Measurements from ENCODE around the gene GAS7. TPM values are rescaled to one million over a fixed set of nuclear protein-coding genes. Genes with fewer than 3 reads are reported as not detected.

Gene GAS7
- total RNA-seq, 1 experiment from 2014 or later, result 4.1 TPM

- Histone ChIP-seq H3K27me3 (ENCODE audit: insufficient read depth, low read length) (peaks cover 9% of the 10 kb centered on the region; the same call in 1 of the 2 replicates), H2AFZ (ENCODE audit: low read depth, low read length, poor library complexity, severe bottlenecking) (no peak overlapping the region), H3K79me2 (ENCODE audit: insufficient read depth, low read length) (no peaks in the 10 kb centered on the region), H3K4me2 (ENCODE audit: low read length) (no peak overlapping the region), H3K9me2 (ENCODE audit: insufficient read depth) (no peaks in the 10 kb centered on the region), H3K9me3 (ENCODE audit: control insufficient read depth in 1 of 2, insufficient read depth in 1 of 2, low read depth in 1 of 2, low read length in 2 of 2) (no peaks in the 10 kb centered on the region), H4K20me1 (ENCODE audit: insufficient read depth) (no peaks in the 10 kb centered on the region), H3K4me3 (replicated peaks in 1 of 2; ENCODE audit: low read depth in 1 of 2, low read length in 2 of 2) (no peak overlapping the region), H3K27ac (ENCODE audit: low read depth, low read length) (no peak overlapping the region), H3K4me1 (ENCODE audit: control insufficient read depth in 1 of 2, insufficient read depth in 2 of 2, low read length in 2 of 2) (peaks cover 0 to 8% of the 10 kb centered on the region in 2 experiments; a peak in 2 of 4 replicates), H3K9ac (ENCODE audit: low read length) (no peak overlapping the region), H3K36me3 (ENCODE audit: control insufficient read depth in 1 of 2, insufficient read depth in 2 of 2, low read length in 2 of 2) (no peaks in the 10 kb centered on the region)
- RAD21 ChIA-PET (ENCODE audit: low non-redundant PET in 1 of 2, low total read pairs in 2 of 2, uncharacterized antibody in 2 of 2, unreplicated experiment in 2 of 2), result no interaction called here
- no peak for DNase-seq (ENCODE audit: low read depth, low spot score)
- CTCF ChIA-PET, result no interaction called here
- ATAC-seq, result no peak
- no TSS peak for BruUV-seq (replicated peaks)
- POLR2A ChIA-PET, result no interaction called here
- TF ChIP-seq RAD21 (IDR thresholded peaks at IDR 0.05; ENCODE audit: low read depth) (no peak), CEBPB (IDR thresholded peaks at IDR 0.05; ENCODE audit: low read depth) (no peak), SP1 (IDR thresholded peaks at IDR 0.05; ENCODE audit: low read depth) (no peak), POLR2A (IDR thresholded peaks at IDR 0.05; ENCODE audit: borderline replicate concordance, extremely low read depth, insufficient read depth, insufficient read length) (no peak), FOSL1 (IDR thresholded peaks at IDR 0.05; ENCODE audit: low read depth) (no peak)
- intact Hi-C loops (cut with micrococcal nuclease), result no loop called here
These were observed 29.1 kb downstream of the GAS7 start for GRCh38 chr17:10169290-10169689.

- CTCF ChIA-PET, result no interaction called here
- no peaks in the 10 kb centered on the region for H4K20me1 ChIP-seq (ENCODE audit: insufficient read depth)
- no peaks in the 10 kb centered on the region for H3K4me1 ChIP-seq (ENCODE audit: control insufficient read depth in 1 of 2, insufficient read depth in 2 of 2, low read length in 2 of 2)
- no peaks in the 10 kb centered on the region for H3K9me3 ChIP-seq (ENCODE audit: control insufficient read depth in 1 of 2, insufficient read depth in 1 of 2, low read depth in 1 of 2, low read length in 2 of 2)
- peaks cover 9% of the 10 kb centered on the region; the same call in 1 of the 2 replicates for H3K27me3 ChIP-seq (ENCODE audit: insufficient read depth, low read length)
- no peaks in the 10 kb centered on the region for H3K36me3 ChIP-seq (ENCODE audit: control insufficient read depth in 1 of 2, insufficient read depth in 2 of 2, low read length in 2 of 2)
- intact Hi-C loops (cut with micrococcal nuclease), result no loop called here
- H3K4me3 ChIP-seq (replicated peaks in 1 of 2; ENCODE audit: low read depth in 1 of 2, low read length in 2 of 2), result no peak overlapping the region
- no peak for DNase-seq (ENCODE audit: low read depth, low spot score)
- H3K4me2 ChIP-seq (ENCODE audit: low read length), result no peak overlapping the region
- H3K27ac ChIP-seq (ENCODE audit: low read depth, low read length), result no peak overlapping the region
- no peaks in the 10 kb centered on the region for H3K79me2 ChIP-seq (ENCODE audit: insufficient read depth, low read length)
- no peak overlapping the region for H3K9ac ChIP-seq (ENCODE audit: low read length)
- POLR2A ChIA-PET, result no interaction called here
- ATAC-seq, result no peak
- RAD21 ChIA-PET (ENCODE audit: low non-redundant PET in 1 of 2, low total read pairs in 2 of 2, uncharacterized antibody in 2 of 2, unreplicated experiment in 2 of 2), result interaction anchor here in 1 of 2 experiments (0.6 kb wide), 1 partner anchor 14 kb away, joined by 3 read pairs; no protein-coding TSS in a partner anchor
- no peak overlapping the region for H2AFZ ChIP-seq (ENCODE audit: low read depth, low read length, poor library complexity, severe bottlenecking)
- H3K9me2 ChIP-seq (ENCODE audit: insufficient read depth), result no peaks in the 10 kb centered on the region
- BruUV-seq (replicated peaks), result no TSS peak
- no peak for TF ChIP-seq MAX (IDR thresholded peaks at IDR 0.05)
- TF ChIP-seq ZBTB33 (IDR thresholded peaks at IDR 0.05; ENCODE audit: extremely low read depth, insufficient replicate concordance, low read length), result no peak
- no peak for TF ChIP-seq ATF3 (IDR thresholded peaks at IDR 0.05)
- no peak for TF ChIP-seq CTCF (IDR thresholded peaks at IDR 0.05 in 2 of 3, conservative IDR thresholded peaks at IDR 0.05 in 1 of 3; ENCODE audit: borderline replicate concordance in 1 of 3, insufficient read depth in 1 of 3, low read depth in 2 of 3, low read length in 2 of 3)
- TF ChIP-seq CEBPB (IDR thresholded peaks at IDR 0.05; ENCODE audit: low read depth), result no peak
- TF ChIP-seq FOSL1 (IDR thresholded peaks at IDR 0.05; ENCODE audit: low read depth), result no peak
- TF ChIP-seq EGR1 (IDR thresholded peaks at IDR 0.05; ENCODE audit: low read depth), result no peak
- TF ChIP-seq REST (IDR thresholded peaks at IDR 0.05; ENCODE audit: low read depth), result no peak
These were observed 32.0 kb downstream of the GAS7 start for GRCh38 chr17:10166176-10166935.

All from HCT116 (cell line).